G401 (cell line): ENCODE data around the gene UCP2. TPM values are rescaled to one million over a fixed set of nuclear protein-coding genes. Genes with fewer than 3 reads are reported as not detected.
"Not testable (repeated sequence)": the region's sequence is repeated elsewhere in the genome, so short reads cannot be mapped to it uniquely, and the experiment has no call there.

ENCODE experiments used
- DNase-seq: peaks from one replicate; pipeline ENCODE4 v3.0.0-alpha.2; 2015; ENCODE audit warnings: low spot score
- in situ Hi-C: cut with HindIII; loops from 2 replicates; pipeline ENCODE4 v1.10.0; 2016; ENCODE audit warnings: low sequenced_read_pairs, mixed read lengths
- total RNA-seq: library from RNA; depleted of rRNA; stranded (reverse); fragments of >200 nt; shearing (Covaris generic); gene quantifications from 2 replicates; pipeline ENCODE4 v1.2.3, GENCODE V29; 2014

The UCP2 gene
- total RNA-seq, 1 experiment from 2014 or later: 61.2 TPM

- in situ Hi-C loops: no loop called here
These were observed 14.6 kb upstream of the UCP2 start for GRCh38 chr11:73997120-73997770.

GRCh38 chr11:73996161-73996747 is 13.6 kb upstream of the UCP2 start:
- in situ Hi-C loops: no loop called here
- no peak for DNase-seq

More at GRCh38 chr11:73997120-73997770, 14.6 kb upstream of the UCP2 start:
- no peak for DNase-seq

DNA sequence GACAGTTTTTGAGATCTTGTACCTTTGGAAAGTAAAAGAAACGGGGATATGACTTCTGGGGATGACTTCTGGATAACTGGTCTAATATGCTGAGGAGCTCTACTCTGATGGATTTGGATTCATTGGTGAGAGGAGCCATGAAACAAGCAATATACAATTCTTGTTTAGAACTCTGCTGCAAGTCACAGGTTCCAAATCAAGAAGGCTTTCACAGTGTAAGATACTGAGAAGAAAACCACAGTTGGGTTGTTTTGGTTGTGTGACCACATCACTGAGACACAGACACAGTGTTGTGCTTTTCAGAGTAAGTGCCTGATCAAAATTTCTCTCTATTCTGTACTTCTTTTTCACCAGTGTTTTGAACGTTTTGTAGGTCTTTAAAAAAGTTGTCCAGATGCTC is 13.1 kb upstream of the UCP2 start:
- in situ Hi-C loops: no loop called here

DNA sequence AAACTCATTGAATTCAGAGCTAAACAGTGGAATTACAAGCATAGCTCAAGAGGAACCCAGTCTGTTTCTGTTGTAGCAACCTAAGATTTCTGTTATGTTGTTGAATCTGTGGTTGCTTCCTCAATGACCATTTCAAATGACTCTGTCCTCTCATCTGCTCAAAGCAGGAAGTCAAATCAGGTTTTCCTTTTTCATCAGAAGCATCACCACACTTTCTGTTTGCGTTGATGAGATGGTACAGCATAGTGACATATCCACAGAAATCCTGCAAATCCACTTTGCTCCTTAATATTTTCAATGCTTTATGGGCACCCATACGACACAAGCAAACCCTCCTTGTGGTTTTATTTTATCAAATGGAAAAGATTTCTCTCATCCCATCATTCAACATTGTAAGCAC is 12.6 kb upstream of the UCP2 start:
- in situ Hi-C loops: no loop called here
- DNase-seq: no peak

More for the DNA sequence above, 13.1 kb upstream of the UCP2 start:
- DNase-seq: no peak

DNA sequence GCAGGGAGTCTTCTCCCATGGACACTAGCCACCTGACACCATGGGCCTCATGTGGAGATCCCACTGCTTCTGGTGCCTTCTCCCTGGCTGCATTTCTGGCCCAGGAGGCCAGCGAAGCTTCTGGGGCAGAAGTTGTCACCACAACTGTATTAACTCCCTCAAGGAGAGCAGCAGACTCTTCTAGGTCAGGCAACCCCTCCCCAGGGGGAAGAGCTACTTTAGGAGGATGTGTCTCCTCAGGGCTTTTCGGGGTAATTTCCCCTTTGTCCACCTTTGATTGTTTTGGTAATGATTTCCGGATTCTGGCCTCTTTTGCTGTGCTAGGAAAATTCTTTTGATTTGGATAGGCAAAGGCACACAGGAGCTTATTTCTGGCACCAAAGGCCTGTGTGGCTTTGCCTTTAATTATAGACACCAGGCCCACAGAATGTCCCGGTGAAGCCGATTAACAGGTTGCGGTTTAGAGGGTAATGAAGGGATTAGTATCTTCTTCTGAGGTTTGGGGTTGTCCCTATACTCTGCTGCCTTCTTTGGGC is 8.9 kb upstream of the UCP2 start:
- no peak for DNase-seq
- in situ Hi-C loops: no loop called here

DNA sequence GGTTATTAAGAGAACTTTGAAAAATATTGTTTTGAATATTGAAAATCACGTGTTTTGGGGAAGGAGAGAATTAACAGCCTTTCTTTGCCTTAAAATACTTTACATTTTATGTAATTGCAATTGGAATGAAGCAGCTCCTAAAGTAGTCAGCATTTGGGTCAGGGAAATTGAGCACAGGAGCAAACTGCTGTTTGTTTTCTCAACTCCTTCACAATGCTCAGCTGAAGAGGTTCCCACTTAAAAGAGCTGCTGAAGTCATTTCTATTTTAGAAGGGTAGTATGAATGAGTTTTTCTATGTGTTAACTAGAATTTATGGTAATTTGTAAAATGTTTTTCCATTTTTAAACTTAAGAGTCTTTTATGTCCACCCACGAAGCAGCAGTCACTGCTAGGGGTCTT is 8.1 kb upstream of the UCP2 start:
- no peak for DNase-seq
- in situ Hi-C loops: no loop called here

- no peak for DNase-seq
- in situ Hi-C loops: no loop called here
These were observed 6.5 kb upstream of the UCP2 start for GRCh38 chr11:73989156-73989555.

DNA sequence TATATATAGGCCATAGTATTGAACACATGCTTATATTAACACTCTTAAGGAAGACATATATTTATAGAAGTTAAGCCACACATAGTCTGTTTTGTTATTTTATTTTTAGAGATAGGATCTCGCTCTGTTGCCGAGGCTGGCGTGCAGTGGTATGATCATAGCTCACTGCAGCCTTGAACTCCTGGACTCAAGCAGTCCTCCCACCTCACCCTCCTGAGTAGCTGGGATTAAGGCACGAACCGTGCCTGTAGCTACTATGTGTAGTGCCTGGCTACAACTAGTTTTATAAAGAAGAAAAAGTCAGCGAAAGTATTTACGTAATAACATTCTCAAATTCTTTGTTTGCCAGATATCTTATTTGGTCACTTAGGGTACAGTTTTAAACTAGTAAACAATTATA is 5.6 kb upstream of the UCP2 start:
- no peak for DNase-seq
- in situ Hi-C loops: no loop called here

DNA sequence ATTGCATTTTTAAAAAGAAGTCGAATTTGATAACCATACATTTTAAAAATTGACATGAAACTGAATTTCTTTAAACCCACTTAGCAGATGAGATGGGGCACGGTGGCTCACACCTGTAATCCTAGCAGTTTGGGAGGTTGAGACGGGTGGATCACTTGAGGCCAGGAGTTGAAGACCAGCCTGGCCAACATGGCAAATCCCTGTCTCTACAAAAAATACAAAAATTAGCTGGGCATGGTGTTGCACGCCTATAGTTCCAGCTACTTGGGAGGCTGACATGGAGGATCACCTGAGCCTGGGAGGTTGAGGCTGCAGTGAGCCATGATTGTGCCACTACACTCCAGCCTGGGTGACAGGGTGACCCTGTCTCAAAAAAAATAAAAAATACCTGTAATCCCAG is 3.0 kb upstream of the UCP2 start:
- DNase-seq, in situ Hi-C loops: not testable (repeated sequence)

GRCh38 chr11:73983741-73984538 is 1.3 kb upstream of the UCP2 start:
- DNase-seq: no peak
- in situ Hi-C loops: no loop called here

- peak; percentile 85 for DNase-seq
- in situ Hi-C loops: no loop called here
These were observed 522 bp upstream of the UCP2 start for GRCh38 chr11:73982990-73983740.

DNA sequence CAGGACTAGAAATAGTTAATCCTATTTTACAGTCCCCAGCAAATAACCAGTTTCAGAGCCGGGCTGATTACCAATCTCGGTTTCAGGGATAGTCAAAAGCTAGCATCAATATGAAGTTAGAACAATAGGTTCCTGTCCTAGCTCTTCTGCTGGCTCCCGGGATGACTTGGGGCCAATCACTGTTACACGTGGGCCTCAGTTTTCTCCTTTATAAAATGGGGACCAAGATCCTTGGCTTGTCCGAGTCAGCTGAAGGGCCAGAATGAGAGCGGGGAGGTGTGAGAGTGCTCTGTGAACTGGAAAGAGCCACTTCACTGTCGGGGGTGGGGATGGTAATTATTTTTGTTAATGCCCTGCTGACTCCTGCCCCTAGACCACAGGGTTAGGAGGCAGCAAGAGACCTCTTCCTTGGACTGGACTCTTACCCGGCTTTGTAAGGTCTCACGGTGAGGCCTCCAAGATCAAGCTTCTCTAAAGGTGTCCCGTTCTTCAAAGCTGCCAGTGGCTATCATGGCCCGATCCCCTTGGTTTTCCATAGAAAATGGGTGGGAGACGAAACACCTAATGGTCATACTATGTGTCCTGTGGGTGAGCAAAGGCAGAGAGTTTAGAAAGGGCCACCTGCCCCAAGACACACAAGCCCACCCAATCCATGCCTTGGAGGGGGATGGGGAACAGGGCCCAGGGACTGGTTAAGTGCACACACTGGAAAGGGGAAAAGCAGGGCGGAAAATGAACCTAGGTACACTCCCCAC is 1.4 kb downstream of the UCP2 start:
- no peak for DNase-seq
- in situ Hi-C loops: no loop called here

DNA sequence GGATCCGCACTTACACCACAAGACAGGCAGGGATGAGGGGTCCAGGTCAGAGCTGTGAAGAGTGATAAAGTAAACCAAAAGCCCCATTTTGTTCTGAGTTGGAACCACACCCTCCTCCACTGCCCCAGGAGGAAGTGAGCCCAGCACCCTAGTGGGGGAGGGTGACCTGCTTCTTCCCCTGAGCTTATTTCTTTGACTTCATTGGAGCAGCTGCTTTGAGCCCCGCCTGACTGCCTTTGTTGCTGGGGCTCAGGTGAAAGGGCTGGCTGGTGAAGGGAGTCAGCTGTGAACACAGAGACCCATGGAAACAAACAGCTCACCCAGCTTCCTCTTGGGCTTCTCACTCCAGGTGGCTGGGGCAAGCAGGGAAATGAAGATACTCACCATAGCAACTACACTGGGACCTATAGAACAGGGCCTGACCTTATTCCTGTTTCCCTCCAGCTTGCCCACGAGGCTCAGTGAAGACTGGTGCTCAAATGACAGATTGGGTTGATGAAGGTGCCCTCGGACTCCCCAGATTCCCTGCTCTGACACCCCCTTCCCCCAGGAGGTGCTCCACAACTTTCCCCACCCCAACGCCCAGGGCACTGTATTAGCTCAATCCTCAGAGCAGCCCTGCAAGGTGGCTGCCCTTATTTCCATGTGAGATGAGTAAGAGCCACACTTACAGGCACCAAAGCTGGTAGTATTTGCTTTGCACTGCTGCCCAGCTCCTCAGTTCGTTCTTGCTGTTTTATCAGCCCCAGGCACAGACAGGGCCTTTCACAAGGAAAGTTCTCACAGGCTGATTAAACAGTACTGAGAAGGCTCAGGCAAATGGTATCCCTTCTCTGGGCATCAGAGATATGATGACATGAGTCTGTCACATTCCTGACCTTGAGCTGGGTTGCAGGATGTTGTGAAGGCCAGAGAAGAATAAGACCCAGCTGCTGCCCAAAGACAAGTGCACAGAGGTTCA is 2.4 kb downstream of the UCP2 start:
- in situ Hi-C loops: no loop called here
- DNase-seq: no peak

- in situ Hi-C loops: no loop called here
- DNase-seq: no peak
These were observed 4.0 kb downstream of the UCP2 start for GRCh38 chr11:73978576-73979086.

- in situ Hi-C loops: no loop called here
- DNase-seq: no peak
These were observed 4.7 kb downstream of the UCP2 start for GRCh38 chr11:73977856-73978519.

- in situ Hi-C loops: no loop called here
- no peak for DNase-seq
These were observed 6.0 kb downstream of the UCP2 start for GRCh38 chr11:73976451-73977151.

DNA sequence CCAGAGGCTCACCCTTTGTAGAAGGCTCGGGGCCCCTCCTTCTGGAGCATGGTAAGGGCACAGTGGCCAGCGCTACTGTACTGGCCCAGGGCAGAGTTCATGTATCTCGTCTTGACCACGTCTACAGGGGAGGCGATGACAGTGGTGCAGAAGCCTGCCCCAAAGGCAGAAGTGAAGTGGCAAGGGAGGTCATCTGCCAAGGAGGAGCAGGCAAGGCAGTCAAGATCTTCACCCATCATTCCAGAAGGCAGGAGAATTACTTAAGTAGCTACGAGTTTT is 7.2 kb downstream of the UCP2 start:
- no peak for DNase-seq
- in situ Hi-C loops: no loop called here
